CD4-positive, alpha-beta T cell (primary cell): ENCODE measurements around the gene VTCN1. TPM values are rescaled to one million over a fixed set of nuclear protein-coding genes. Genes with fewer than 3 reads are reported as not detected.
"Not testable (repeated sequence)": the region's sequence is repeated elsewhere in the genome, so short reads cannot be mapped to it uniquely, and the experiment has no call there.

ENCODE experiments used
- ATAC-seq: fragments of 200-7000 bp; cut with Tn5 transposase; one replicate; pipeline ENCODE4 v1.10.0; 2022; ENCODE audit warnings: mild to moderate bottlenecking; ENCODE audit not compliant: poor library complexity
- CTCF ChIA-PET: fragments of 350-600 bp; sonication (Branson Sonifier 250); formaldehyde crosslinking; loops from one replicate; lab custom pipeline; 2021; ENCODE audit warnings: antibody characterized with exemption, inconsistent platforms; lab: Charles Lee
- POLR2A ChIA-PET: fragments of 350-600 bp; sonication (Branson Sonifier 250); formaldehyde crosslinking; loops from one replicate; lab custom pipeline; 2021; ENCODE audit warnings: antibody characterized with exemption, inconsistent platforms; lab: Charles Lee
- DNase-seq, 14 experiments: peaks; one replicate each; pipeline ENCODE4 v3.0.0-alpha.2; 2013 to 2020; ENCODE audit warnings: mixed read lengths in 2 of 14
- H3K27ac ChIP-seq, 2 donors: one replicate each; pipeline versions ENCODE4 v1.5.1 to v1.7.0; 2013; ENCODE audit warnings: low read length in 2 of 2, low read depth in 1 of 2, mild to moderate bottlenecking in 1 of 2
- H3K27me3 ChIP-seq, 2 experiments: 1 replicate in 1 of 2; 2 replicates in 1 of 2; pipeline versions ENCODE4 v1.6.1 to v1.7.0; 2013; ENCODE audit warnings: low read length in 2 of 2, control low read depth in 1 of 2, mild to moderate bottlenecking in 1 of 2, moderate library complexity in 1 of 2; ENCODE audit not compliant: insufficient read depth in 2 of 2, control insufficient read depth in 1 of 2
- H3K36me3 ChIP-seq: one replicate; pipeline ENCODE4 v1.6.1; 2013; ENCODE audit warnings: low read length, control low read depth; ENCODE audit not compliant: insufficient read depth
- H3K4me1 ChIP-seq: one replicate; pipeline ENCODE4 v1.6.1; 2013; ENCODE audit warnings: low read length, control low read depth; ENCODE audit not compliant: insufficient read depth
- H3K4me3 ChIP-seq: one replicate; pipeline ENCODE4 v1.5.1; 2013; ENCODE audit warnings: mild to moderate bottlenecking, low read length, moderate library complexity
- H3K9me3 ChIP-seq, 2 experiments: 1 replicate in 1 of 2; 2 replicates in 1 of 2; pipeline versions ENCODE4 v1.6.1 to v1.7.0; 2013; ENCODE audit warnings: low read length in 2 of 2, mild to moderate bottlenecking in 2 of 2, control low read depth in 1 of 2, moderate library complexity in 1 of 2; ENCODE audit not compliant: control insufficient read depth in 1 of 2, insufficient read depth in 1 of 2
- H3K27ac Mint-ChIP-seq: one replicate; pipeline ENCODE4 v1.8.0; 2020; ENCODE audit warnings: mixed read lengths
- H3K27me3 Mint-ChIP-seq: one replicate; pipeline ENCODE4 v1.8.0; 2021; ENCODE audit warnings: mixed read lengths
- H3K36me3 Mint-ChIP-seq: one replicate; pipeline ENCODE4 v1.8.0; 2021; ENCODE audit warnings: low read depth, mixed read lengths
- H3K4me1 Mint-ChIP-seq: one replicate; pipeline ENCODE4 v1.8.0; 2021; ENCODE audit warnings: low read depth, mixed read lengths
- H3K4me3 Mint-ChIP-seq: one replicate; pipeline ENCODE4 v1.8.0; 2020; ENCODE audit warnings: mild to moderate bottlenecking, mixed read lengths
- H3K9me3 Mint-ChIP-seq: one replicate; pipeline ENCODE4 v1.8.0; 2020; ENCODE audit warnings: mixed read lengths
- intact Hi-C, 2 experiments: fragments of 100-400 bp; cut with DNase I in 1 of 2; cut with micrococcal nuclease in 1 of 2; formaldehyde crosslinking; loops; one replicate each; pipeline versions ENCODE4 v1.15.1 to v1.9.0; 2023 to 2025; cut with DNase I, micrococcal nuclease
- total RNA-seq, 174 experiments: library from RNA in 2 of 174; stranded (reverse) in 2 of 174; gene quantifications; one replicate each; pipeline ENCODE4 v1.2.3 and lab custom pipeline; 2021 to 2026
- TF ChIP-seq, protein P1 (sequence below): fragments of 200-600 bp; IDR thresholded peaks from one replicate; pipeline ENCODE4 v1.8.0; 2022; ENCODE audit warnings: antibody characterized with exemption, mild to moderate bottlenecking

The VTCN1 gene
- total RNA-seq, 2 experiments from 2014 or later = not detected

DNA sequence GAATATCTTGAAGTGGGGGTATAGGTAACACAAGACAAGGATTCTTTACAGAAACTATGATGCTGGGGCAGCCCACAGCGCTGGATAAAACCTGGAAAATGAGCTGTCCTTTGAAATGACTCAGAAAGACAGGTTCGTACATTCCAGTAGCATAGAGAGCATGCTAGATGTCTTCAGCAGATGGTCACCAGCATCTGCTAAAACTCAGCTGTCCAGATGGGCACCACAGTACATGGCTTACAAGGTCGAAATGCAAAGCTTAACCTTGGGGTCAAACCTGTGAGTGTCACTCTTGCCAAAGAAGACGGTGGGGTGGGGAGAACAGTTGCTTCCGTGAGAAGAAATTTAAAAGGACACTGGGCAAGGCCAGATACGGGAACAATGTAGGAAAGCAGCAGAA is 47.9 kb downstream of the VTCN1 start:
- CTCF ChIA-PET = no interaction called here
- H3K4me3 ChIP-seq = no peak overlapping the region
- Mint-ChIP-seq H3K4me1 (no peaks in the 10 kb centered on the region), H3K27me3 (peaks cover 26% of the 10 kb centered on the region), H3K36me3 (no peaks in the 10 kb centered on the region), H3K9me3 (no peaks in the 10 kb centered on the region), H3K4me3 (no peak overlapping the region), H3K27ac (no peak overlapping the region)
- no peaks in the 10 kb centered on the region for H3K4me1 ChIP-seq
- H3K27ac ChIP-seq = no peak overlapping the region
- intact Hi-C loops = no loop called here
- no peak for DNase-seq
- no peaks in the 10 kb centered on the region for H3K36me3 ChIP-seq
- peaks cover 0 to 4% of the 10 kb centered on the region in 2 experiments for H3K27me3 ChIP-seq
- POLR2A ChIA-PET = no interaction called here
- H3K9me3 ChIP-seq = no peaks in the 10 kb centered on the region
- ATAC-seq = no peak
- TF ChIP-seq, protein P1, sequence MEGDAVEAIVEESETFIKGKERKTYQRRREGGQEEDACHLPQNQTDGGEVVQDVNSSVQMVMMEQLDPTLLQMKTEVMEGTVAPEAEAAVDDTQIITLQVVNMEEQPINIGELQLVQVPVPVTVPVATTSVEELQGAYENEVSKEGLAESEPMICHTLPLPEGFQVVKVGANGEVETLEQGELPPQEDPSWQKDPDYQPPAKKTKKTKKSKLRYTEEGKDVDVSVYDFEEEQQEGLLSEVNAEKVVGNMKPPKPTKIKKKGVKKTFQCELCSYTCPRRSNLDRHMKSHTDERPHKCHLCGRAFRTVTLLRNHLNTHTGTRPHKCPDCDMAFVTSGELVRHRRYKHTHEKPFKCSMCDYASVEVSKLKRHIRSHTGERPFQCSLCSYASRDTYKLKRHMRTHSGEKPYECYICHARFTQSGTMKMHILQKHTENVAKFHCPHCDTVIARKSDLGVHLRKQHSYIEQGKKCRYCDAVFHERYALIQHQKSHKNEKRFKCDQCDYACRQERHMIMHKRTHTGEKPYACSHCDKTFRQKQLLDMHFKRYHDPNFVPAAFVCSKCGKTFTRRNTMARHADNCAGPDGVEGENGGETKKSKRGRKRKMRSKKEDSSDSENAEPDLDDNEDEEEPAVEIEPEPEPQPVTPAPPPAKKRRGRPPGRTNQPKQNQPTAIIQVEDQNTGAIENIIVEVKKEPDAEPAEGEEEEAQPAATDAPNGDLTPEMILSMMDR = no peak

GRCh38 chr1:117161887-117162286 is 48.8 kb downstream of the VTCN1 start:
- H3K27ac Mint-ChIP-seq = no peak overlapping the region
- no peak for ATAC-seq
- ChIA-PET CTCF (no interaction called here), POLR2A (no interaction called here)
- no peaks in the 10 kb centered on the region for H3K9me3 Mint-ChIP-seq
- no peak overlapping the region for H3K4me3 Mint-ChIP-seq
- no peak overlapping the region for H3K27ac ChIP-seq
- intact Hi-C loops = no loop called here
- H3K9me3 ChIP-seq = no peaks in the 10 kb centered on the region
- H3K36me3 Mint-ChIP-seq = no peaks in the 10 kb centered on the region
- no peaks in the 10 kb centered on the region for H3K36me3 ChIP-seq
- no peak for DNase-seq
- H3K4me1 Mint-ChIP-seq = no peaks in the 10 kb centered on the region
- H3K27me3 ChIP-seq = peaks cover 0 to 4% of the 10 kb centered on the region in 2 experiments
- TF ChIP-seq, protein P1 = no peak
- no peak overlapping the region for H3K4me3 ChIP-seq
- H3K27me3 Mint-ChIP-seq = peaks cover 34% of the 10 kb centered on the region
- H3K4me1 ChIP-seq = no peaks in the 10 kb centered on the region

DNA sequence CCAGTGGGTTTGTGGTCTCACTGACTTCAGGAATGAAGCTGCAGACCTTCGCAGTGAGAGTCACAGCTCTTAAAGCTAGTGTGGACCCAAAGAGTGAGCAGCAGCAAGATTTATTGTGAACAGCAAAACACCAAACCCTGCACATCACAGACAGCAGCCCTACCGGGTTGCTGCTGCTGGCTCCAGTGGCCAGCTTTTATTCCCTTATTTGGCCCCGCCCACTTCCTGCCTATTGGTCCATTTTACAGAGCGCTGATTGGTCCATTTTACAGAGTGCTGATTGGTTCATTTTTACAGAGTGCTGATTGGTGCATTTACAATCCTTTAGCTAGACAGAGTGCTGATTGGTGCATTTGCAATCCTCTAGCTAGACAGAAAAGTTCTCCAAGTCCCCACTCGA is 59.4 kb downstream of the VTCN1 start:
- H3K27me3 Mint-ChIP-seq, H3K27ac Mint-ChIP-seq, intact Hi-C loops, CTCF ChIA-PET, H3K4me1 Mint-ChIP-seq, H3K9me3 Mint-ChIP-seq, H3K27ac ChIP-seq, H3K9me3 ChIP-seq, H3K4me3 ChIP-seq, H3K36me3 Mint-ChIP-seq, POLR2A ChIA-PET, H3K4me1 ChIP-seq, H3K27me3 ChIP-seq, DNase-seq, H3K4me3 Mint-ChIP-seq, H3K36me3 ChIP-seq, ATAC-seq: not testable (repeated sequence)

DNA sequence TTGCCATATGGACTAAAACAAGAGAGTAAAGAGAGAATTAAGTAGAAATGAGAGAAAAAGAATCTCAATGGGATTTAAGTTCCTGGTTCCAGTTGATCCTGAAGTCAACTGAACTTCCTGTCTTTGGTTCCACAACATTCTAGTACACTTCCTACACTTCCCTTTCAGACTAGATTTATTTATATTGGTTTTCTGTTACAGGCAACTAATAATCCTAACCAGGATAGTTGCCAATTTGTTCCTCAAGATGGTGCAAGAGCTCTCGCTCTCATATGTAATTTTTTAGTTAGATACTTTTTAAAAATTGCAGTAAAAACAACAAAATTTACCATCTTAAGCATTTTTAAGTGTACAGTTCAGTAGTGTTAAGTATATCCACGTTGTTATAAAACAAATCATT is 60.4 kb downstream of the VTCN1 start:
- H3K9me3 ChIP-seq = no peaks in the 10 kb centered on the region
- DNase-seq (no peak), ATAC-seq (no peak)
- TF ChIP-seq, protein P1 = no peak
- H3K4me1 ChIP-seq = no peaks in the 10 kb centered on the region
- CTCF ChIA-PET = no interaction called here
- H3K27ac ChIP-seq = no peak overlapping the region
- H3K4me1 Mint-ChIP-seq = no peaks in the 10 kb centered on the region
- H3K36me3 Mint-ChIP-seq = no peaks in the 10 kb centered on the region
- H3K4me3 ChIP-seq = no peak overlapping the region
- POLR2A ChIA-PET = no interaction called here
- H3K27ac Mint-ChIP-seq = no peak overlapping the region
- H3K27me3 Mint-ChIP-seq = peaks cover 12% of the 10 kb centered on the region
- no peaks in the 10 kb centered on the region for H3K27me3 ChIP-seq
- H3K9me3 Mint-ChIP-seq = no peaks in the 10 kb centered on the region
- intact Hi-C loops = no loop called here
- H3K36me3 ChIP-seq = no peaks in the 10 kb centered on the region
- H3K4me3 Mint-ChIP-seq = no peak overlapping the region
